Erythroblast (primary cell): Measurements from ENCODE around the gene MOSPD3.

Experiments
- DNase-seq, 2 experiments: peaks; one replicate each; lab custom pipeline; 2025; lab: John Stamatoyannopoulos, UW
- GATA1 ChIP-seq: IDR thresholded peaks from 2 replicates; pipeline ENCODE4 v1.6.1; 2011; ENCODE audit warnings: low read depth, mild to moderate bottlenecking, control low read depth, low read length, moderate library complexity
- POLR2A ChIP-seq: IDR thresholded peaks from 2 replicates; pipeline ENCODE4 v1.6.1; 2011; ENCODE audit warnings: mild to moderate bottlenecking, low read length

The MOSPD3 gene

DNA sequence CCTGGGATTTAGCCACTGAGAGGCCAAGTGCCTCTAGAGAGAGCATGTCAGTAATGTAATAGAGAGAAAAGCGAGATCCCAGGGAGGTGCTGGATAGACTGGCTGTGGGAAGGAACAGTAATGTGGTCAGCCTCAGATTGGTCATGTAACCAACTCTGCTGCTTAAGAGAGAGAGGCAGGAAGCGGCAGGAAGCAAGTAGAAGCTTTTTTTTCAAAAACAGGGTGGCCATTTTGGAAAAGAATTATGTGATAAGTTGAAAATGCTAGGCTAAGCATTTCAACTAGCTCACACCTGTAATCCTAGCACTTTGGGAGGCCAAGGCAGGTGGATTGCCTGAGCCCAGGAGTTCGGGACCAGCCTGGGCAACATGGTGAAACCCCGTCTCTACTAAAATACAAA lies 13.9 kb upstream of the MOSPD3 start:
- TF ChIP-seq GATA1: no peak
- TF ChIP-seq POLR2A: no peak
- no peak for DNase-seq

DNA sequence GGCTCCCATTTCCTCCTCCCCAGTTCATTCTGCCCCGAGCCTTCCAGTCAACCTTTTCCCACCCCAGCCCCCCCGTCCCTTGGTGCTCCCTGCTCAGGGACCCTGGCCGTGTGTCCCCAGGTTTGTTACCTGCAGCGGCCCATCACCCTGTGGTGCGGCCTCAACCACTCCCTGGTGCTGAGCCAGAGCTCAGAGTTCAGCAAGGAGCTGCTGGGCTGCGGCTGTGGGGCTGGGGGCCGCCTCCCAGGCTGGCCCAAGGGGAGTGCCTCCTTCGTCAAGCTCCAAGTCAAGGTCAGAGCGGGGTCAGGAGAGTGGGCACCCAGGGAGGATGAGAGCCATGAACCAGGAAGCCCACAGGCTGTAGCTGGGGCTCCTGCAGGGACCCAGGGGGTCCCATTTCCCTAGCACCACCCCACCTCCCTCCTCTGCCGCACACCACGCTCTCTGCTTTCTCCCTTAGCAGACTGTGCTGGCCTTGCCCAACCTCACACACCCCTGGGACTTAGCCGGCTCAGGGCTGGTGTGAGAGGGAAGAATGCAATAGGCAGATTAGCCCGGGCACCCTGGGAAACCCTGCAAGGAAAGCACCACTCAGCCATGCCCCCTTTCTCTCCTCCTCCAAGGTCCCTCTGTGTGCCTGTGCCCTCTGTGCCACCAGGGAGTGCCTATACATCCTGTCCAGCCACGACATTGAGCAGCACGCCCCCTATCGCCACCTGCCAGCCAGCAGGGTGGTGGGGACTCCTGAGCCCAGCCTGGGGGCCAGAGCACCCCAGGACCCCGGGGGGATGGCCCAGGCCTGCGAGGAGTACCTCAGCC lies 12.2 kb upstream of the MOSPD3 start:
- TF ChIP-seq POLR2A (no peak), GATA1 (no peak)
- DNase-seq: no peak

DNA sequence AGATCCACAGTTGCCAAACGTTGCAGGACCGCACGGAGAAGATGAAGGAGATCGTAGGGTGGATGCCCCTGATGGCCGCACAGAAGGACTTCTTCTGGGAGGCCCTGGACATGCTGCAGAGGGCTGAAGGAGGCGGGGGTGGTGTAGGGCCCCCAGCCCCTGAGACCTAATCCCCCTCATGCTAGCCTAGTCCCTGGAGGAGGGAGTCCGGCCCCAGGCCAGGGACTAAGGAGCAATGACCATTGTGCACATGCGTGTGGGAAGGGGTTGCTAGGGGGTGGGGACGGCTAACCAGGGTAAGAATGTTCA lies 11.7 kb upstream of the MOSPD3 start:
- TF ChIP-seq GATA1 (no peak), POLR2A (no peak)

DNA sequence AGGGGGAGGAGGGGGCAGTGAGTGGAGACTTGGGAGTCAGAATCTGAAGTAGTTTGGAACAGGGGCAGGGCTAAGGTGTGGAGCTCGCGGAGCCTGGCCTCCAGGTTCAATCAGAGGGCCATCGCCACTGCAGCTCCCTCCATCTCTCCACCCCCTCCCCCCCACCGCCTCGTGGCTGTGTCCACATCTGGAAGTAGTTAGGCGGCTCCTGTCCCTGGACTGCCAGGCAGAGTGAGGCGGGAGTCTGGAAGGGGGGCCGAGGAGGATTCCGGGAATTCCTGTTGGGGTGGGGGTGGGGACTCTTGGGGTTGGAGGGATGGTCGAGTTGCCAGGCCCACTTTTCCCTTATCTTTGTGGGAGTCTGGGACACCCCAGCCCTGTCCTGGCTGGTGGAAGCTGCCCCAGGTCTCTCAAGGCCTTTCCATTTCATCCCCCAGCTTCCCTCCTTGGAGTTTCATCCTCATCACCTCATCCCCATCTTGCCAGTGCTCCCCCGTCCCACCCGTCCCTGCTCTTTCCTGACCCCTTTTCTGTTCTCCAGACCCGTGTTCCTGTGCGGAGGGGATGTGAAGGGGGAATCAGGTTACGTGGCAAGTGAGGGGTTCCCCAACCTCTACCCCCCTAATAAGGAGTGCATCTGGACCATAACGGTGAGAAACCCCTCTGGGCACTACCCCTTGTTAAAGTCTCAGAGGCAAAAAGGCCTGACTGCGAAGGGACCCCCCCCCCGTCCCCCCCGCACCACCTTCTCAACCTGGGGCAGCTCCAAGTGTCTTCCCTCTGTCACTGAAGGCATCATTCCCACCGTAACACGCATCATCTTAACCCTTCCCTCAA lies 9.2 kb upstream of the MOSPD3 start:
- DNase-seq: no peak
- TF ChIP-seq POLR2A: no peak
- no peak for TF ChIP-seq GATA1

More for the DNA sequence above, 11.7 kb upstream of the MOSPD3 start:
- no peak for DNase-seq

DNA sequence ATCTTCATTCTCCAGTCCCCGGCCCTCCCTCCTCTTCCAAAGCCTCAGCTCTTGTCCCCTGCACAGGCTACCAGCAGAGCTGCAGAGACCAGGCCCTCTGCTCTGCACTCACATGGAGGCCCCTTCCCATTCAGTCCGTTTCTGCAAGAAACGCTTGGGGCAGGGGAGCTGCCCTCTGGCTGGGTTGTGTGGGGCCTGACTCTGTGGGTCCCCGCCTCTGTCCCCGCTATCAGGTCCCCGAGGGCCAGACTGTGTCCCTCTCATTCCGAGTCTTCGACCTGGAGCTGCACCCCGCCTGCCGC lies 8.7 kb upstream of the MOSPD3 start:
- TF ChIP-seq GATA1 (no peak), POLR2A (no peak)
- DNase-seq: no peak

DNA sequence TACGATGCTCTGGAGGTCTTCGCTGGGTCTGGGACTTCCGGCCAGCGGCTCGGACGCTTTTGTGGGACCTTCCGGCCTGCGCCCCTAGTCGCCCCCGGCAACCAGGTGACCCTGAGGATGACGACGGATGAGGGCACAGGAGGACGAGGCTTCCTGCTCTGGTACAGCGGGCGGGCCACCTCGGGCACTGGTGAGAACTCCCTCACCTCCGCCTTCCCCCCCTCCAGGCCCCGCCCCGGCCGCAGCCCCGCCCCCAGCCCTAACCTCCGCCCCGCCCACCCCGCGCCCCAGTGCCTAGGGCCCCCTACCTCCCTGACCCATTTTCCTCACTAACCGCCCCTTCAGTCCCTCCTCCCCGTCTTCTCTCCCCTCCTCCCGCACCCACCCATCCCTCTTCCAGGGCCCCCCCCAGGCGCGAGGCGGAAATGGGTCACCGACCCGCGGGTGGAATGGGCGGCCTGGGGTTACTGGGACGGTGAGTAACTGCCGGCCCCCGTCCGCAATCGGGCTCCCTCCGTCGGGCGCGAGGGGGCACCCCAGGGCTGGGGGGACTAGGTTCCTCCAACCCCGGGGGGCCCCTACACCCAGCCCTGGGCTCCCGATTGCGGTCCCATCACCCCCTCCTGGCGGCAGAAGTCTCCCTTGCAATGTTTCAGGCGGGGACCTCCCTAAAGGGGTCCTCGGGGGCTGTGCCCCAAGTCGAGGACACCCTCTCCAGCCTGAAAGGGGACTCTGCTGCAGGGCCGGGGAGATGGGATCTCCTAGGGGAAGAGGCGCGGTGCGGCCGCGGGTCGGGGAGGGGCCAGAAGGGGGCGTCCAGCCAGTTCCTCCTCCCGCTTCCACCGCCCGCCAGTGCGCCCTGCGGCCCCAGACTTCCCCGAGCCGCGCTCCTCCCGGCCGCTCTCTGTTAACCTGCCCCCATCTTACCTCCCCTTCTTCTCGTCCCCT lies 8.0 kb upstream of the MOSPD3 start:
- peak; percentile 74 to 83 for DNase-seq
- no peak for TF ChIP-seq GATA1
- TF ChIP-seq POLR2A: no peak

DNA sequence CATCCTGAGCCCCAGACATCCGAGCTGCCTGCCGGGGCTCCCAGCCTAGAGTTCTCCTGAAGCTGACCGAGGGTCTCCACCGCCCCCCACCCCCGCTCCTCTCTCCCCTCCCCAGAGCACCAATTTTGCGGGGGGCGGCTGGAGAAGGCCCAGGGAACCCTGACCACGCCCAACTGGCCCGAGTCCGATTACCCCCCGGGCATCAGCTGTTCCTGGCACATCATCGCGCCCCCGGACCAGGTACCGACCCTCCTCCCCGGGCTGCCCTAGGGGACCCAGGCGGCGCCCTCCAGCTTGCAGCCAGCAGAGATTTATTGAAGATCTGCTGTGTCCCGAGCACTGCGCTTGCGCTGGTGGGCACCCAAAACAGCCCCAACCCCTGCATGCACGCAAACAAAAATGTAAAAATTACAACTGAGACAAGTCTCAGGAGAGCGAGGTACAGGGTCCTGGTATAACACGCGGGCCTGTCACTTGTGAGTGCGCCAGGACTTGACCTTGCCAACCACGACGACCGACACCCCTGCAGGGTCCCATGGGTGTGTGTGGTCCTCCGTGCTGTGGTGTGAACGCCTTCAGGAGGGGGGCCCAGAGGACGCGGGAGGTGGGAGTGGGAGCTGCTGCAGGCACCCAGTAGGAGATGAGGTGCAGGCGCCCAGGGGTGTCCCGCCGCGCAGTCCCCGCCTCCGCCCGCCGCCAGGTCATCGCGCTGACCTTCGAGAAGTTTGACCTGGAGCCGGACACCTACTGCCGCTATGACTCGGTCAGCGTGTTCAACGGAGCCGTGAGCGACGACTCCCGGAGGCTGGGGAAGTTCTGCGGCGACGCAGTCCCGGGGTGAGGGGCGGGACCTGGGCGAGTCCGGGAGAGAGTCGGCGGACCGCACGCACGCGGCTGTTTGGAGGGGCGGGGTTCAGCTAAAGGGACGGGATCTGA lies 7.1 kb upstream of the MOSPD3 start:
- DNase-seq: peak; percentile 49 to 53
- TF ChIP-seq POLR2A (no peak), GATA1 (no peak)

DNA sequence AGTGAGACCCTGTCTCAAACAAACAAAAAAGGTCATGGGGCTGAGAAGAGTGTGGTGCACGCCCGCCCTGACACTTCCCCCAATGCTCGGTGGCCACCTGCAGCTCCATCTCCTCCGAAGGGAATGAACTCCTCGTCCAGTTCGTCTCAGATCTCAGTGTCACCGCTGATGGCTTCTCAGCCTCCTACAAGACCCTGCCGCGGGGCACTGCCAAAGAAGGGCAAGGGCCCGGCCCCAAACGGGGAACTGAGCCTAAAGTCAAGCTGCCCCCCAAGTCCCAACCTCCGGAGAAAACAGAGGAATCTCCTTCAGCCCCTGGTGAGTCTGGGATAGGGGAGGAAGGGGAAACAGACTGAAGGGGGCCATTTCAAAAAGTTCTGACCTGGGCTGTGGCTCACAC lies 6.0 kb upstream of the MOSPD3 start:
- DNase-seq: no peak
- no peak for TF ChIP-seq POLR2A
- no peak for TF ChIP-seq GATA1

DNA sequence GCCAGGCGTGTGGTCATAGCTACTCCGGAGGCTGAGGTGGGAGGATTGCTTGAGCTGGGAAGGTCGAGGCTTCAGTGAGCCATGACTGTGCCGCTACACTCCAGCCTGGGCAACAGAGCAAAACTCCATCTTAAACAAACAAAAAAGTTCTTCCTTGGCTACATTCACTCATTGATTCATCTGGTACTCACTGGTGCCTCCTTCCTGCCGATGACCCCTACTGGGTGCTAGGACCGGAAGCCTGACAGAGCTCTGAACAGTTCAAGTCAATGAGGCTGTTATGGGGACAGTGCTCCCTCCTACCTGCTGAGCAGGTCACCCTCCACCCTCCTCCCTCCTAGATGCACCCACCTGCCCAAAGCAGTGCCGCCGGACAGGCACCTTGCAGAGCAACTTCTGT lies 5.2 kb upstream of the MOSPD3 start:
- TF ChIP-seq GATA1 (no peak), POLR2A (no peak)
- DNase-seq: no peak

DNA sequence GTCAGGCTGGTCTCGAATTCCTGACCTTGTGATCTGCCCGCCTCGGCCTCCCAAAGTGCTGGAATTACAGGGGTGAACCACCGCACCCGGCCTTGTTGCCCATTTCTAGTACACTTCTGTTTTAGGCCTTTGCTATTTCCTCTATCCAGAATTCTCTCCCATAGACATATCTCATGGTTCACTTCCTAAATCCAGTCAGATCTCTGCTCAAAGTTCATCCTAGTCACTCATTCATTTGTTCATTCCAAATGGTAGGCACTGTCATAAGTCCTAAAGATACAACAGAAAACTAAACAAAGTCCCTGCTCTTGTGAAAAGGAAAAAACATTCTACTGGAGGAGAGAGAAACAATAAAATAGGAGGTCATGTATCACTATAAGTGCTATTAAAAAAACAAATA lies 2.4 kb upstream of the MOSPD3 start:
- TF ChIP-seq GATA1: no peak
- TF ChIP-seq POLR2A: no peak

DNA sequence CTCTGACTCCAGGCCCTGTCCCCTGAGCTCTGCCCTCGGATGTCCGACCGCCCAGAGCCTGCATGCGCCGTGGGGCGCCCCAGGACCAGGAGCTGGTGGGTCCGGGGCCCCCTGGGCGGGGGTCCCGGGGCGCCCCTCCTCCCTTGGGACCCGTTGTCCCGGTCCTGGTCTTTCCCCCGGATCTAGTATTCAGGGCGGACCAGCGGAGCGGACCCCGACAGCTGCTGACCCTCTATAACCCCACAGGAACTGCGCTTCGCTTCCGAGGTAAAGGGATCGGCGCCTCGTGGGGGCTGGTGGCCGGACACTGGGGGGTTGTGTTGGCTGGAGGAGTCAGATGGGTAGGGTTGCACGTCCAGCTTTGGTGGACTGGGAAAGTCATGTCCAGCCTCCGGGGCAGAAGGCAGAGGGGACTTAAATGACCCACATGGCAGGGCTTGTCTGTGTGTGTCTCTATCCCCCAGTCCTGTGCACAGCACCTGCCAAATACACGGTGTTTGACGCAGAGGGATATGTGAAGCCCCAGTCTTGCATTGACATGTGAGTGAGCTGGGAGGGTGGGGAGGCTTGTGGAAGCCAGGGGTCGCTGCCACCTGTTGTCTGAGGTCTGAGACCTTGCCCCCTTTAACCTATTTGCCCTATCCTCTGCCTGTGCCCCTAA lies 520 bp downstream of the MOSPD3 start:
- TF ChIP-seq GATA1: no peak
- TF ChIP-seq POLR2A: no peak
- DNase-seq: peak; percentile 61 to 64

More for the DNA sequence above, 2.4 kb upstream of the MOSPD3 start:
- no peak for DNase-seq
